IMR-90 (cell line): ENCODE data around the gene GATD1. TPM values are rescaled to one million over a fixed set of nuclear protein-coding genes. Genes with fewer than 3 reads are reported as not detected.

Experiments used
- ATAC-seq: fragments of 200-7000 bp; cut with Tn5 transposase; 2 replicates; pipeline ENCODE4 v1.9.1; 2020; ENCODE audit warnings: low read depth, mild to moderate bottlenecking, moderate library complexity
- BruUV-seq: library from RNA; stranded (reverse); fragments of 400-500 nt; replicated peaks from 2 replicates; lab custom pipeline; 2021; lab: Mats Ljungman, UMichigan
- CTCF ChIA-PET: fragments of 300-600 bp; formaldehyde crosslinking; extraction: SDS; loops from one replicate; lab custom pipeline; 2021; ENCODE audit warnings: antibody characterized with exemption; lab: Yijun Ruan, JAX
- POLR2A ChIA-PET: fragments of 300-600 bp; sonication (Branson Sonifier 250); formaldehyde crosslinking; loops from one replicate; lab custom pipeline; 2022; ENCODE audit warnings: antibody characterized with exemption; ENCODE audit not compliant: unreplicated experiment; lab: Charles Lee
- DNase-seq: peaks from one replicate; pipeline ENCODE4 v3.0.0; 2013
- H2AFZ ChIP-seq: replicated peaks from 2 replicates; pipeline ENCODE3; 2013; ENCODE audit warnings: low read length, mild to moderate bottlenecking; ENCODE audit not compliant: poor library complexity
- H2AK5ac ChIP-seq: 2 replicates; pipeline ENCODE4 v1.6.1; 2013; ENCODE audit warnings: low read depth, low read length, inconsistent platforms
- H2AK9ac ChIP-seq: replicated peaks from 2 replicates; pipeline ENCODE3; 2013; ENCODE audit warnings: mild to moderate bottlenecking, low read depth, low read length, moderate library complexity; ENCODE audit not compliant: poor library complexity
- H2BK120ac ChIP-seq: 2 replicates; pipeline ENCODE4 v1.6.1; 2013; ENCODE audit warnings: low read depth, low read length, inconsistent platforms
- H2BK15ac ChIP-seq: 3 replicates; pipeline ENCODE4 v1.6.1; 2013; ENCODE audit warnings: low read depth, low read length, inconsistent platforms
- H2BK20ac ChIP-seq: 2 replicates; pipeline ENCODE4 v1.6.1; 2013; ENCODE audit warnings: low read depth, mild to moderate bottlenecking, inconsistent platforms, low read length, moderate library complexity
- H2BK5ac ChIP-seq: 2 replicates; pipeline ENCODE4 v1.6.1; 2013; ENCODE audit warnings: mild to moderate bottlenecking, low read depth, low read length, inconsistent platforms; ENCODE audit not compliant: poor library complexity, severe bottlenecking
- H3K14ac ChIP-seq: replicated peaks from 2 replicates; pipeline ENCODE4 v1.6.1; 2013; ENCODE audit warnings: low read depth, low read length, inconsistent platforms
- H3K18ac ChIP-seq: 2 replicates; pipeline ENCODE4 v1.6.1; 2013; ENCODE audit warnings: low read depth, low read length, control low read depth
- H3K23ac ChIP-seq: 2 replicates; pipeline ENCODE4 v1.6.1; 2013; ENCODE audit warnings: low read depth, low read length, inconsistent platforms
- H3K27ac ChIP-seq: 2 replicates; pipeline ENCODE4 v1.5.1; 2013; ENCODE audit warnings: mild to moderate bottlenecking, control low read depth, low read length; ENCODE audit not compliant: insufficient read depth
- H3K27me3 ChIP-seq: 2 replicates; pipeline ENCODE4 v1.6.1; 2013; ENCODE audit warnings: low read length; ENCODE audit not compliant: control insufficient read depth, insufficient read depth
- H3K36me3 ChIP-seq: 2 replicates; pipeline ENCODE4 v1.6.1; 2013; ENCODE audit warnings: low read length, mixed read lengths; ENCODE audit not compliant: control insufficient read depth, insufficient read depth
- H3K4ac ChIP-seq: 2 replicates; pipeline ENCODE4 v1.6.1; 2013; ENCODE audit warnings: low read depth, low read length, inconsistent platforms
- H3K4me1 ChIP-seq: 2 replicates; pipeline ENCODE4 v1.6.1; 2013; ENCODE audit warnings: low read length, mixed read lengths; ENCODE audit not compliant: control insufficient read depth, insufficient read depth
- H3K4me2 ChIP-seq: 2 replicates; pipeline ENCODE4 v1.6.1; 2013; ENCODE audit warnings: low read depth, mild to moderate bottlenecking, control low read depth, low read length, moderate library complexity
- H3K4me3 ChIP-seq: 2 replicates; pipeline ENCODE4 v1.5.1; 2013; ENCODE audit warnings: low read depth, mild to moderate bottlenecking, control low read depth, low read length, moderate library complexity; ENCODE audit not compliant: insufficient read depth
- H3K56ac ChIP-seq: 2 replicates; pipeline ENCODE4 v1.6.1; 2013; ENCODE audit warnings: low read length, inconsistent platforms; ENCODE audit not compliant: insufficient read depth; ENCODE audit errors: extremely low read depth
- H3K79me1 ChIP-seq, 2 experiments: 2 replicates each; pipeline ENCODE4 v1.6.1; 2013; ENCODE audit warnings: low read length in 2 of 2, inconsistent platforms in 1 of 2, low read depth in 1 of 2
- H3K9ac ChIP-seq: 2 replicates; pipeline ENCODE4 v1.6.1; 2013; ENCODE audit warnings: low read depth, low read length, control low read depth
- H3K9me1 ChIP-seq: 2 replicates; pipeline ENCODE4 v1.6.1; 2013; ENCODE audit warnings: low read length, inconsistent platforms; ENCODE audit not compliant: insufficient read depth
- H3K9me3 ChIP-seq: 2 replicates; pipeline ENCODE4 v1.6.1; 2013; ENCODE audit warnings: low read length; ENCODE audit not compliant: control insufficient read depth, insufficient read depth
- H4K20me1 ChIP-seq: 2 replicates; pipeline ENCODE4 v1.6.1; 2013; ENCODE audit warnings: low read length, inconsistent platforms; ENCODE audit not compliant: insufficient read depth
- H4K5ac ChIP-seq: 2 replicates; pipeline ENCODE4 v1.6.1; 2013; ENCODE audit warnings: mild to moderate bottlenecking, low read depth, low read length, control low read depth
- H4K8ac ChIP-seq, 2 experiments: 2 replicates each; pipeline ENCODE4 v1.6.1; 2013; ENCODE audit warnings: low read depth in 2 of 2, low read length in 2 of 2, control low read depth in 1 of 2, inconsistent platforms in 1 of 2
- H4K91ac ChIP-seq: 2 replicates; pipeline ENCODE4 v1.6.1; 2013; ENCODE audit warnings: low read depth, low read length, inconsistent platforms; ENCODE audit not compliant: insufficient read depth
- CEBPB ChIP-seq: IDR thresholded peaks from 2 replicates; pipeline ENCODE4 v1.6.1; 2012; ENCODE audit warnings: low read depth, low read length, improper control_type of control experiment
- SMC3 ChIP-seq: fragments of 150-350 bp; IDR thresholded peaks from 2 replicates; pipeline ENCODE4 v1.6.1; 2016; ENCODE audit warnings: low read depth, mild to moderate bottlenecking, antibody characterized with exemption, low read length, moderate library complexity
- WGBS, 2 experiments: methylation state at CpG; one replicate each; pipeline versions ENCODE4 v1.1.5 to v1.1.7; 2013; ENCODE audit warnings: missing lambda C conversion rate in 2 of 2; ENCODE audit not compliant: insufficient read length in 1 of 2; ENCODE audit errors: extremely low coverage in 2 of 2; 5-methylcytosine and 5-hydroxymethylcytosine counted together
- dilution Hi-C: fragments of 300-500 bp; cut with HindIII; formaldehyde crosslinking; loops from one replicate; pipeline ENCODE4 v1.14.3; 2018; ENCODE audit warnings: low sequenced_read_pairs; ENCODE audit not compliant: unreplicated experiment
- in situ Hi-C: fragments of 300-500 bp; cut with MboI; formaldehyde crosslinking; loops from 3 replicates; pipeline ENCODE4 v1.14.3; 2019; ENCODE audit warnings: low sequenced_read_pairs, inconsistent platforms, mixed read lengths
- intact Hi-C: fragments of 100-400 bp; cut with micrococcal nuclease; formaldehyde crosslinking; loops from 2 replicates; pipeline ENCODE4 v1.10.0; 2022
- polyA plus RNA-seq, 3 experiments: library from polyadenylated mRNA; depleted of rRNA; stranded (reverse); fragments of >200 nt; gene quantifications; 2 replicates each; pipeline ENCODE4 v1.2.3, GENCODE V29; 2012; ENCODE audit warnings: low replicate concordance in 1 of 3
- total RNA-seq: library from RNA; depleted of rRNA; stranded (reverse); fragments of >200 nt; gene quantifications from 2 replicates; pipeline ENCODE4 v1.2.3, GENCODE V29; 2012
- TF ChIP-seq, protein P1 (sequence below): conservative IDR thresholded peaks from 2 replicates; pipeline ENCODE4 v1.5.1; 2012; ENCODE audit warnings: mild to moderate bottlenecking, low read depth, low read length, improper control_type of control experiment

Gene GATD1
- total and polyA plus RNA-seq, 2 of the 4 experiments (the other 2 are of a cell fraction) = 3.0 to 52.5 TPM

DNA sequence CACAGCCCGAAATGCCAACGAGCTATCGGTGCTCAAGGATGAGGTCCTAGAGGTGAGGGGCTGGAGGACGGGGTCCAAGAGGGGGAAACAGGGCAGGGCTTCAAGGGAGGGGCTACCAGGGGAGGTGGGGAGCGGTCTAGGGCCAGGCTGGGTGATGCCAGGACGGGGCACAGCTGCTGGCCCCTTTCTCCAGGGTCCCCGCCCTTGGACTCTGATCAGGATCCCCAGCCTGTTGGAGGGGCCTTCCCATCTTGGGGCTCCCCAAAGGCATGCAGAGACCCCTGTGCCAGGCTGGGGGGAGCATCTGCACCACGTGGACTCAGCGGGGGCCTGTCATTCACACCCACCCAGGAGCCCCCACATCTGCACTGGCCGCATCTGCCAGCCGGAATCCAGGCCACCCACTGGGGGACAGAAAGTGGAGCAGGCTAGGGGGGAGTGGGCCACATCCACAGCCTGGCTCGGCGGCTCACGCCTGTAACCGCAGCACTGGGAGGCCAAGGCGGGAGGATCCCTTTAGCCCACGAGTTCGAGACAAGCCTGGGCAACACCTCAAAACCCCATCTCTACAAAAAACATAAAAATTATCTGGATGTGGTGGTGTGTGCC lies 52.4 kb downstream of the GATD1 start:
- Histone ChIP-seq H3K36me3 (no peaks in the 10 kb centered on the region), H2AFZ (no peak overlapping the region), H4K5ac (no peak overlapping the region), H2AK9ac (no peak overlapping the region), H3K14ac (no peak overlapping the region), H3K56ac (no peak overlapping the region), H3K9me1 (no peaks in the 10 kb centered on the region), H3K18ac (no peak overlapping the region), H4K8ac (no peak overlapping the region), H3K9me3 (no peaks in the 10 kb centered on the region), H2AK5ac (no peak overlapping the region), H4K91ac (no peak overlapping the region), H3K23ac (no peak overlapping the region), H3K79me1 (no peaks in the 10 kb centered on the region), H3K27ac (no peak overlapping the region), H3K9ac (no peak overlapping the region), H3K4ac (no peak overlapping the region), H4K20me1 (no peaks in the 10 kb centered on the region), H3K4me3 (no peak overlapping the region), H3K4me1 (peaks cover 6% of the 10 kb centered on the region), H3K27me3 (peaks cover 9% of the 10 kb centered on the region; the same call in 1 of the 2 replicates), H2BK5ac (no peak overlapping the region), H2BK15ac (no peak overlapping the region), H2BK120ac (no peak overlapping the region), H3K4me2 (no peak overlapping the region), H2BK20ac (no peak overlapping the region)
- no TSS peak for BruUV-seq
- dilution Hi-C loops = no loop called here
- ATAC-seq (no peak), DNase-seq (no peak)
- ChIA-PET CTCF (no interaction called here), POLR2A (no interaction called here)
- WGBS, 2 experiments = no CpG with 5 or more reads among the region's 18 CpGs
- intact Hi-C loops = loop anchor here (10.0 kb wide), 1 partner anchor 170 kb away; no protein-coding TSS in a partner anchor
- TF ChIP-seq SMC3 (no peak), CEBPB (no peak)
- TF ChIP-seq, protein P1, sequence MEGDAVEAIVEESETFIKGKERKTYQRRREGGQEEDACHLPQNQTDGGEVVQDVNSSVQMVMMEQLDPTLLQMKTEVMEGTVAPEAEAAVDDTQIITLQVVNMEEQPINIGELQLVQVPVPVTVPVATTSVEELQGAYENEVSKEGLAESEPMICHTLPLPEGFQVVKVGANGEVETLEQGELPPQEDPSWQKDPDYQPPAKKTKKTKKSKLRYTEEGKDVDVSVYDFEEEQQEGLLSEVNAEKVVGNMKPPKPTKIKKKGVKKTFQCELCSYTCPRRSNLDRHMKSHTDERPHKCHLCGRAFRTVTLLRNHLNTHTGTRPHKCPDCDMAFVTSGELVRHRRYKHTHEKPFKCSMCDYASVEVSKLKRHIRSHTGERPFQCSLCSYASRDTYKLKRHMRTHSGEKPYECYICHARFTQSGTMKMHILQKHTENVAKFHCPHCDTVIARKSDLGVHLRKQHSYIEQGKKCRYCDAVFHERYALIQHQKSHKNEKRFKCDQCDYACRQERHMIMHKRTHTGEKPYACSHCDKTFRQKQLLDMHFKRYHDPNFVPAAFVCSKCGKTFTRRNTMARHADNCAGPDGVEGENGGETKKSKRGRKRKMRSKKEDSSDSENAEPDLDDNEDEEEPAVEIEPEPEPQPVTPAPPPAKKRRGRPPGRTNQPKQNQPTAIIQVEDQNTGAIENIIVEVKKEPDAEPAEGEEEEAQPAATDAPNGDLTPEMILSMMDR = no peak
- in situ Hi-C loops = no loop called here
